Activated CD8-positive, alpha-beta T cell treated with anti-CD3 and anti-CD28 coated beads, Interleukin-2, amount 10 ng/mL, durations not matched to agents 7 days and 5 days (primary cell): Measurements from ENCODE around the gene SYNPO. TPM values are rescaled to one million over a fixed set of nuclear protein-coding genes. Genes with fewer than 3 reads are reported as not detected.

Experiments used
- ATAC-seq: fragments of 150-1000 bp; cut with Tn5 transposase; one replicate; pipeline ENCODE4 v1.10.0; 2021; ENCODE audit warnings: moderate library complexity
- CTCF ChIA-PET: fragments of 350-600 bp; sonication (Branson Sonifier 250); formaldehyde crosslinking; loops from one replicate; lab custom pipeline; 2021; ENCODE audit warnings: antibody characterized with exemption; lab: Charles Lee
- POLR2A ChIA-PET: fragments of 350-600 bp; sonication (Branson Sonifier 250); formaldehyde crosslinking; loops from one replicate; lab custom pipeline; 2021; ENCODE audit warnings: antibody characterized with exemption; lab: Charles Lee
- DNase-seq: peaks from one replicate; pipeline ENCODE4 v3.0.0-alpha.2; 2020
- H3K27ac Mint-ChIP-seq: one replicate; pipeline ENCODE4 v1.8.0; 2021; ENCODE audit warnings: mild to moderate bottlenecking, mixed read lengths
- H3K27me3 Mint-ChIP-seq: one replicate; pipeline ENCODE4 v1.8.0; 2021; ENCODE audit warnings: low read depth, mixed read lengths
- H3K36me3 Mint-ChIP-seq: one replicate; pipeline ENCODE4 v1.8.0; 2021; ENCODE audit warnings: low read depth, mixed read lengths
- H3K4me1 Mint-ChIP-seq: one replicate; pipeline ENCODE4 v1.8.0; 2021; ENCODE audit warnings: low read depth, mixed read lengths
- H3K4me3 Mint-ChIP-seq: one replicate; pipeline ENCODE4 v1.8.0; 2021; ENCODE audit warnings: mild to moderate bottlenecking, mixed read lengths
- H3K9me3 Mint-ChIP-seq: one replicate; pipeline ENCODE4 v1.8.0; 2022; ENCODE audit warnings: mixed read lengths; ENCODE audit not compliant: insufficient read depth
- total RNA-seq, 2 experiments: library from RNA; stranded (reverse); gene quantifications; one replicate each; pipeline ENCODE4 v1.2.3, GENCODE V29; 2021

The SYNPO gene
- total RNA-seq, 2 experiments from 2014 or later = 0.10 TPM; not detected in 1

GRCh38 chr5:150619359-150620230, 20.9 kb upstream of the SYNPO start:
- ATAC-seq = no peak
- H3K9me3 Mint-ChIP-seq = no peaks in the 10 kb centered on the region
- H3K27ac Mint-ChIP-seq = no peak overlapping the region
- peaks cover 14% of the 10 kb centered on the region for H3K27me3 Mint-ChIP-seq
- POLR2A ChIA-PET = no interaction called here
- no peaks in the 10 kb centered on the region for H3K36me3 Mint-ChIP-seq
- no peak overlapping the region for H3K4me3 Mint-ChIP-seq
- CTCF ChIA-PET = interaction anchor here (0.6 kb wide), 1 partner anchor 11 kb away, joined by 4 read pairs; no protein-coding TSS in a partner anchor
- no peak for DNase-seq
- peaks cover 7% of the 10 kb centered on the region for H3K4me1 Mint-ChIP-seq

GRCh38 chr5:150621301-150621700, 19.2 kb upstream of the SYNPO start:
- POLR2A ChIA-PET = no interaction called here
- Mint-ChIP-seq H3K4me1 (peaks cover 7% of the 10 kb centered on the region), H3K27ac (no peak overlapping the region), H3K4me3 (no peak overlapping the region), H3K9me3 (no peaks in the 10 kb centered on the region), H3K36me3 (no peaks in the 10 kb centered on the region), H3K27me3 (peaks cover 19% of the 10 kb centered on the region)
- CTCF ChIA-PET = no interaction called here
- ATAC-seq (no peak), DNase-seq (no peak)

- Mint-ChIP-seq H3K36me3 (no peaks in the 10 kb centered on the region), H3K4me3 (no peak overlapping the region), H3K27ac (no peak overlapping the region), H3K4me1 (peaks cover 7% of the 10 kb centered on the region), H3K27me3 (peaks cover 19% of the 10 kb centered on the region), H3K9me3 (no peaks in the 10 kb centered on the region)
- no peak for DNase-seq
- CTCF ChIA-PET = no interaction called here
- POLR2A ChIA-PET = no interaction called here
- no peak for ATAC-seq
These were observed 18.3 kb upstream of the SYNPO start for GRCh38 chr5:150622157-150622556.

GRCh38 chr5:150623152-150623877, 17.1 kb upstream of the SYNPO start:
- ATAC-seq = no peak
- CTCF ChIA-PET = interaction anchor here (1.2 kb wide), 1 partner anchor 224 kb away, joined by 4 read pairs; no protein-coding TSS in a partner anchor
- no peaks in the 10 kb centered on the region for H3K9me3 Mint-ChIP-seq

GRCh38 chr5:150623878-150624216, 16.6 kb upstream of the SYNPO start:
- ATAC-seq = no peak
- Mint-ChIP-seq H3K27ac (no peak overlapping the region), H3K27me3 (peaks cover 23% of the 10 kb centered on the region), H3K36me3 (no peaks in the 10 kb centered on the region), H3K9me3 (no peaks in the 10 kb centered on the region), H3K4me1 (peaks cover 7% of the 10 kb centered on the region), H3K4me3 (peak overlapping the region; percentile 55)
- no peak for DNase-seq
- ChIA-PET POLR2A (no interaction called here), CTCF (interaction anchor here (1.2 kb wide), 1 partner anchor 223 kb away, joined by 4 read pairs; no protein-coding TSS in a partner anchor)

More at GRCh38 chr5:150623152-150623877, 17.1 kb upstream of the SYNPO start:
- no peak for DNase-seq
- no peaks in the 10 kb centered on the region for H3K36me3 Mint-ChIP-seq
- H3K4me1 Mint-ChIP-seq = peaks cover 7% of the 10 kb centered on the region
- H3K4me3 Mint-ChIP-seq = no peak overlapping the region
- POLR2A ChIA-PET = no interaction called here
- H3K27ac Mint-ChIP-seq = no peak overlapping the region
- peaks cover 23% of the 10 kb centered on the region for H3K27me3 Mint-ChIP-seq

DNA sequence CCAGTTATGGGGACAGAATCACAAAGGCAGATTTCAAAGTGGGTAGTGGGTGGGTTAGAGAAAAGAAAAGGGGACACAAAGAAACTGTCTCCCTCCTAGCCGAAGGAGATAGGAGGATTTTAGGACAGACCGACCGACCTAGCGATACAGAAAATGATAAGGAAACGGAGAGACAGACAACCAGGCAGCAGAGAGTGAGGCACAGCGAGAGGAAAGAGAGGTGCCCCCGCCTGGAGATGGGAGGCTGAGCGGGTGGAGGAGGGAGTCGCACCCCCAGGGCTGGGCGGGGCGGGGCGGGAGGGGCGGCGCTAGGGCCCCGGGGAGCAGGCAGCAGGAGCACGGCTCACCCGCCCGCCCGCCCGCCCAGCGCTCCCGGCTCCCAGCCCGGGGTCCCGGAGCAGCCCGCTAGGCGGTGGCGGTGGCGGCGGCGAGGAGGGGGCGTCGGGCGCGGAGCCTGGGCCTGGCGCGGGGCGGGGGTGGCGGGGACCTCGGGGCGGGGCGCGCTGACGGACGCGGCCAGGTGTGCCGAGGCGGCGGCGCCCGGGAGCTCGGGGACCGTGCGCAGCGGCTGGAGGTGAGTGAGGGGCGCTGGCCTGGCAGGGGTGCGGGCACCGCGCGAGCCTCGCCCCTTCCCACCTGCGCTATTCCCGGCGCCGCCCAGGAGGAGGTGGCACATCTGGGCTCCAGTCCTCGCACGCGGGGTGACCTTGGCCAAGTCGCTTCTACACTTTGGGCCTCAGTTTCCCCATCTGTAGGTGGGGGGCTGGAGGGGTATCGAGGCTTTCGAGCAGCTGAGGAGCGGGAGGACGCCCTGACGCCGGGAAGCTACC, 15.9 kb upstream of the SYNPO start:
- no peaks in the 10 kb centered on the region for H3K36me3 Mint-ChIP-seq
- no peak overlapping the region for H3K27ac Mint-ChIP-seq
- peak overlapping the region; percentile 55 for H3K4me3 Mint-ChIP-seq
- CTCF ChIA-PET = no interaction called here
- ATAC-seq (peak; percentile 68), DNase-seq (peak; percentile 24)
- H3K4me1 Mint-ChIP-seq = peaks cover 7% of the 10 kb centered on the region
- no peaks in the 10 kb centered on the region for H3K9me3 Mint-ChIP-seq
- POLR2A ChIA-PET = no interaction called here
- H3K27me3 Mint-ChIP-seq = peaks cover 23% of the 10 kb centered on the region

GRCh38 chr5:150625164-150625535, 15.3 kb upstream of the SYNPO start:
- Mint-ChIP-seq H3K4me3 (no peak overlapping the region), H3K27ac (no peak overlapping the region), H3K27me3 (peaks cover 23% of the 10 kb centered on the region), H3K4me1 (peaks cover 7% of the 10 kb centered on the region), H3K9me3 (no peaks in the 10 kb centered on the region), H3K36me3 (no peaks in the 10 kb centered on the region)
- no peak for ATAC-seq
- POLR2A ChIA-PET = no interaction called here
- CTCF ChIA-PET = no interaction called here
- DNase-seq = no peak

DNA sequence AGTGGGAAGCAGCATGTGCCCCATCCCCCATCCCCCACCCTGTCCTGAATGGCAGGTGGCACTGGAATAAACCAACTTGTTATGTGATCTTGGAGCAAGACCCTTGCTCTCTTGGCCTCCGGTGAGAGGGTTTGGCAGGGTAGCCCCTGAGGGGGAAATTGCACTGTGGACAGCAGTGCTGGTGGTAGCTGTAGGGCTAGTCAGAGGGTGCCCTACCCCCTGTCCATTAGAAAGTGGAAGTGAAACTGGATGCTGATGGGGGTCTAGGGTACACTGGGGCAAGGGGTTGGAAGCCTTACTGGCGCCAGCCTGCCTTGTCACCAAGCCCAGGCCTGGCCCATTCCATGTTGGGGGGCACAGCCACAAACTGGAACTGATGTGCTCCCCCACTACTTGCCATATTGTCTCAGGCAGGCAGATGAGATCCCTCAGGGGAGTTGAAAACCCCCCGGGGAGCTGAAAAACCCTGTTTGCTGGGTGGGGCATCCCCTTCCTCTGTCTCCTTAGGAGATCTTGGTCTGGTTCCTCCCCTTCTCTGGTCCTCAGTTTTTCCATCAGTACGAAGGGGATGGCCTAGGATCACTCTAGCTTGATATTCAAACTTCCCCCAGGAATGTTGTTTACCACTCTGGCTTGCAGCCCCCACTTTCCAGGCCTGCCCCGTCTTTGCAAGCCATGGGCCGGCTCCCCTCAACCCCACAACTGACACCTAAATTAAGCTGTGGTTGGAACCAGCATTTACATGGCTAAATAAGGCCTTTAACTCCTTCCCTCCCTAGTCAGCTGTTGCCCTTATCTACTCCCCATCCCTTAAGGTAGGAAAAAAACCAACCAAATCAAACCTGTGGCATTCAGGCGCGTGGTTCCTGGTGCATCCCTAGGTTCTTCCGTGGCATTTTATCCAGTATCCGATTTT, 14.4 kb upstream of the SYNPO start:
- ChIA-PET CTCF (no interaction called here), POLR2A (no interaction called here)
- Mint-ChIP-seq H3K9me3 (no peaks in the 10 kb centered on the region), H3K27ac (no peak overlapping the region), H3K4me1 (peaks cover 7% of the 10 kb centered on the region), H3K36me3 (no peaks in the 10 kb centered on the region), H3K4me3 (no peak overlapping the region), H3K27me3 (peaks cover 23% of the 10 kb centered on the region)
- ATAC-seq = no peak
- no peak for DNase-seq

- no peaks in the 10 kb centered on the region for H3K9me3 Mint-ChIP-seq
- H3K4me1 Mint-ChIP-seq = peaks cover 7% of the 10 kb centered on the region
- no peak overlapping the region for H3K4me3 Mint-ChIP-seq
- DNase-seq = no peak
- no peak overlapping the region for H3K27ac Mint-ChIP-seq
- ChIA-PET CTCF (no interaction called here), POLR2A (no interaction called here)
- H3K27me3 Mint-ChIP-seq = peaks cover 23% of the 10 kb centered on the region
- H3K36me3 Mint-ChIP-seq = no peaks in the 10 kb centered on the region
- no peak for ATAC-seq
These were observed 13.6 kb upstream of the SYNPO start for GRCh38 chr5:150626853-150627276.

GRCh38 chr5:150627731-150628545, 12.5 kb upstream of the SYNPO start:
- Mint-ChIP-seq H3K4me1 (peaks cover 7% of the 10 kb centered on the region), H3K27me3 (peaks cover 20% of the 10 kb centered on the region), H3K27ac (no peak overlapping the region), H3K9me3 (no peaks in the 10 kb centered on the region), H3K4me3 (no peak overlapping the region), H3K36me3 (no peaks in the 10 kb centered on the region)
- DNase-seq = no peak
- no peak for ATAC-seq
- CTCF ChIA-PET = no interaction called here
- POLR2A ChIA-PET = no interaction called here
